Measurements from ENCODE around the gene FTO.
A peak's percentile ranks its signal among the peaks of the same experiment; 100 is the strongest.

Gene FTO

GRCh38 chr16:53756275-53756996 lies 52.5 kb downstream of the FTO start:
- no peak for DNase-seq

GRCh38 chr16:53757971-53758609 lies 54.1 kb downstream of the FTO start:
- DNase-seq = no peak

GRCh38 chr16:53761962-53762703 lies 58.2 kb downstream of the FTO start:
- DNase-seq = no peak

DNA sequence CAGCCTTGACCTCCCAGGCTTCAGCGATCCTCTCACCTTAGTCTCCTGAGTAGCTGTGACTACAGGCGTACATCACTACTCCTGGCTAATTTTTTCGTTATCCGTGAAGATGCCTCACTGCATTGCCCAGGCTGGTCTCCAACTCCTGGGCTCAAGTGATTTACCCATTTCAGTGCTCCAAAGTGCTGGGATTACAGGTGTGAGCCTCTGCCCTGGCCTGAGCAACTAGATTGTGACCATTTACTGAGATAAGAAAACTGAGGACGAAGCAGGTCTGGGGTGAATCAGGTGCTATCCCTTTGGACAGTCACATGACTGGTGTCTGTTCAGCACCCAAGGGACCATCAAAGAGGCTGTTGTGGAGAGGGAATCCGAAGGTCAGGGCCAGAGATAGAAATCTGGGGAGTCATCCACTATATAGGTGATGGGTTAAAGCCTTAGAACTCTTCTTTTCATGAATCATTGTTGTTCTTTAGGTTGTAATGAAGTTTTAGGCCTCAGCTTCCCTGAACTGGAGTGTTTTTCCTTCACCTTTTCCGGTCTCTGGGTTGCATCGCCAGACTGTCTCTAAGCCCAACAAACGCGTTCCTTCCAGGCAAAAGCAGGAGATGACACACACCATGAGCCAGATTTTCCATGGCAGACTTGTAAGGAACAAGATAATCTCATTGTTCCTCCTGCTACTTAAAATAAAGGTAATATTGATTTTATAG lies 62.5 kb downstream of the FTO start:
- no peak for DNase-seq

DNA sequence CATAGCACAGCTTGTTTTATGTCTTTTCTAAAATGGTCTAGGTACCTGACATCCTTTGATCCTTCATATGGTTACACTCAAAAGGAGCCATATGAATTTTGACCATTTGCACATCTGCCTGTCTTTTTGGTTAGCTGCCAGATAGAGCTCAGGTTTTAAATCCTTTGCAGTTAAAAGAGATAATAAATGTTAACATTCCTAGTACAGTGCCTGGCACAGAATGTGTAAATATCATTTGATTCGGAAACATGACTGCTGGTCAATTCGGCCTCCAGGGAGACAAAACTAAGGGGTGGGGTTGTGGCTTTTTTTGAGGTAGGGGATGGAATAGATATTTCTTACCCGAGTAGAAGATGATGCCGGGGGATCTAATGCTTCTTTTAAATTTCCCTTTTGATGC lies 64.2 kb downstream of the FTO start:
- no peak for DNase-seq

DNA sequence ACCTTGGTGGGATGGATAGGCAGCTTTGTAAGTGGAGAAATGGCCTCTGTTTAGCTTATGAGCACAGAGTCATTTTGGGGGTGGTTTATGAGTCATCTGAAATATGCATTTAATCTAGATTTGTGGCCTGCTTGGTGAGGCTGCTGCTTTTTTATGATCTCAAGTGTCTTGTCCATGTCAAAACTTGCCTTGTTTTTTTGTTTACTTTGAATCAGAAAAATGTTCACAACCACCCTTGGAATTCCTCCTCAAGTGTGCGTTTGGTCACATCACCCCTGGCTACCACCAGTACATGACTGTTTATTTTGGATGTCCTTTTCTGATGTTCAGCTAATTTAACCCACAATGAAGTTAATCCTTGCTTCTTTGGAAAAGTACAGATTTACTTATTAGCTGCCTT lies 64.6 kb downstream of the FTO start:
- no peak for DNase-seq

GRCh38 chr16:53769185-53769584 lies 65.2 kb downstream of the FTO start:
- DNase-seq = no peak

- no peak for DNase-seq
Observed at GRCh38 chr16:53769787-53770186, 65.8 kb downstream of the FTO start.

DNA sequence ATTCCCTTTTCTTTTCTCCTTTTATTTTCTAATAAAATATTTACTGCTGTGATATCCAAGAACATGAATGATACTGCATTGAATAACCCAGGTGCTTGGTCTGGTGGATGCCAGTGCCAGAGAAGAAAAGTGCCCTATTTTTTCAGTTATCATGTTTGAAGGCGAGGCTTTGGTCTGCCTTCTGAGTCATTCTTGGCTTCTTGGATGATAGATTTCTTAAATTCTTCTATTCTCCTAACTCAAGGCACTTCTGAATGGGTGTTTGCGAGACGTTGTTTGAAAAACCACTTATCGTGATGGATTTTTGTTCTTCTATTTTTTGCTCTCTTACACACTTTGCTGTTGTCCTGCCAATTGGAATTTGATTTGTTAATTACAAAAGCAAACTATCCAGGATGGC lies 66.7 kb downstream of the FTO start:
- DNase-seq = no peak

- DNase-seq = no peak
Observed at GRCh38 chr16:53771655-53772497, 67.9 kb downstream of the FTO start.

GRCh38 chr16:53773150-53773846 lies 69.3 kb downstream of the FTO start:
- DNase-seq = peak in 1 of 2 experiments; percentile 52

- DNase-seq = no peak
Observed at GRCh38 chr16:53773881-53774280, 69.9 kb downstream of the FTO start.

DNA sequence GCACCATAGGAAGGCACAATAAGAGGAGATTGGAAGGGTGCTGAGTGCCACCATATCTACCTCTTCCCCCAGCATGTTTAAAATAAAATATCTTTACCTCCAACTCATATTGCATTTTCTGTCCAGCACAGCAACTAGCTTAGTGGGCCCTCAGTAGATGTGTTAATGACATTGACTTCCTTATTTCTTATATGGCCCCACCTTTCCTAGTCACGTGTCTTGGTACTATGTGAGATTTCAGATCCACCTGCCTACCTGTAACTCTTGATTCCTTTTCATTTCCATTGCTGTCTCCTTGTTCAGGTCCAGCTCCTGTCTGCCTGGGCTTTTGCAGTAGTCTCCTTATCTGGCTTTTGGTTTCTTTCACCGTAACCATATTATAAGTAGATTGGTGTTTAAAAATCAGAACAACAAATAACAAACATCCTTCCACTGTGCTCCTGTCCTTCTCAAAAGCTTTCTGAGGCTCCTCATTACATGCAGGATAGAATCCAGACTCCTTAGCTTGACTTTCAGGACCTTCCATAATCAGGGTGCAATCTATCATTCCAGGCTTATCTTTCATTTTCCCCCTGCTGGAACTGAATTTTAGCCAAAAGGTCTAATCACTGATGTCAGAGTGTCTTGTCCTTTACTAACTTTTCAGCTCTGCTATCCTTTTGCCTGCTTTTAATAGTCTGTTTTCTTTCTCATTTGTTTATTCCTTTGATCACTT lies 71.3 kb downstream of the FTO start:
- no peak for DNase-seq

DNA sequence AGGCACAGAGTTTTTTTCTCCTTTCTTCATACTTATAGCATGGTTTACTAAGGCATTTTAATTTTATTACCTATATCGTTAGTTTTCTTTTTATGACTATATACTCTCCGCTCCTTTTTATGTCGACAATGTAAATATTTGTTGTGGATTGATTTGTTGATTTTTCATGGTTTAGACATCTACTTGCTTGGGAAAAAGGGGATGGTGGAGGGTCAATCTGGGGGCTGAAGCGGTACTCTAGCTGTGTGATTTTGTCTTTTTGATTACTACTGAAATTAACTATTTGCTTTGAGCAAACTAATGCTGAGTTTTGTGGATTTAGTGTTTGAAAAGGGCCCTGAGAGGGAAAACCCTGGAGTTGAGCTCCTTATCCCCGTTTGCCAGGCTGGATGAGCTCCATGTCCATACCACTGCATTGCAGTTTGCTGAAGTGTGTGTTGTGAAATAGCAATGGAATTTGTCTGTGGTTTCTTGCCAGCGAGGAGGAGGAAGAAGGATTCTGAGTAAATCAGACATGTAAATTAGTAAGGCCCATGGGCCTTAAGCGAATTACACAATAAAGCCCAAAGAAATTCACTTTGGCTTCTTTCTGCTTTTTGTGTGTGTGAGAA lies 72.0 kb downstream of the FTO start:
- DNase-seq = no peak

DNA sequence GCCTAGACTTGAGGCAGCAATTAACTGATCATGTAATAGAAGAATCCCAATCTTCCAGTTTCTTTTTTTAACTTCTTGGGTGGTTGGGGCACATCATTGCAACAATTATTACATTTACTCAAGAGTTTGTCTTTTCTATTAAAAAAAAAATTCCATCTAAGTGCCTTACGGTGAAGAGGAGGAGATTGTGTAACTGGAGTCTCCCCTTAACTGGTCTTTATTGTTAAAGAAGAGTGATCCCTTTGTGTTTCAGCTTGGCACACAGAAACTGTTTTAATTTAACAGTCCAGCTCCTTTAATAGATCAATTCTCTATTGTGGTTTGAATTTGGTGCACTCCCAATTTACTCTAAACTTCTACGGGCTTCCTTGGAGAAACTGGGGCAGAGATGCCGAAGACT lies 75.2 kb downstream of the FTO start:
- no peak for DNase-seq

GRCh38 chr16:53780051-53780450 lies 76.1 kb downstream of the FTO start:
- DNase-seq = no peak

GRCh38 chr16:53781023-53781605 lies 77.2 kb downstream of the FTO start:
- DNase-seq = no peak

- no peak for DNase-seq
Observed at GRCh38 chr16:53782148-53782547, 78.2 kb downstream of the FTO start.

DNA sequence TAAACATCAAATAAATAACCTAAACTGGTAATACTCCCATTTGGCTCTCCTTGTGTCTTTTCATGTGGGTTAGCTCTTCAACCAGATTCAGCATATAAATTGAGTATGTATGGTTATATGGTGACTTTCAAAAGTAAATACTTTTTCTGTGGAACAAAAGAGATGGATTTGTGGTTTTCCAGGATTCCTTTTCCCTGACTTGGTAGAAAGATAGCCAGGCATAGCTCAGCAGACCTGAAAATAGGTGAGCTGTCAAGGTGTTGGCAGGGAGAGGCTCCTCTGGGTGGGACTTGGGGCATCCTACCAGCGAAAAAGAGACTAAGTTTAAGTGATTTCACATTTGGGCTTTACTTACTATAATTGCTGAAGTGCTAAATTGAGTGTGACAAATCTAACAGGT lies 80.3 kb downstream of the FTO start:
- no peak for DNase-seq

GRCh38 chr16:53785044-53785443 lies 81.1 kb downstream of the FTO start:
- peak; percentile 70 to 71 for DNase-seq

Measured in NCI-H446 (cell line).